Liver (tissue), 9 donors: ENCODE measurements around the gene RB1. TPM values are rescaled to one million over a fixed set of nuclear protein-coding genes. Genes with fewer than 3 reads are reported as not detected.

ENCODE experiments used
- DNase-seq: peaks from one replicate; pipeline ENCODE4 v3.0.0-alpha.2; 2017; ENCODE audit warnings: low spot score
- H3K27ac ChIP-seq, 2 donors: one replicate each; pipeline ENCODE4 v1.7.0; 2013; ENCODE audit warnings: inconsistent platforms in 2 of 2, low read length in 2 of 2, control low read depth in 1 of 2, low read depth in 1 of 2, mild to moderate bottlenecking in 1 of 2
- H3K27me3 ChIP-seq, 4 donors: one replicate each; pipeline versions ENCODE4 v1.6.1 to v1.7.0; 2013; ENCODE audit warnings: low read length in 3 of 4, inconsistent platforms in 1 of 4, mild to moderate bottlenecking in 1 of 4, moderate library complexity in 1 of 4; ENCODE audit not compliant: control insufficient read depth in 4 of 4, insufficient read depth in 4 of 4
- H3K36me3 ChIP-seq, 4 donors: one replicate each; pipeline versions ENCODE4 v1.6.1 to v1.7.0; 2013; ENCODE audit warnings: low read length in 3 of 4, mild to moderate bottlenecking in 3 of 4, low read depth in 1 of 4, moderate library complexity in 1 of 4; ENCODE audit not compliant: control insufficient read depth in 4 of 4, insufficient read depth in 3 of 4
- H3K4me1 ChIP-seq, 4 donors: one replicate each; pipeline versions ENCODE4 v1.6.1 to v1.7.0; 2013; ENCODE audit warnings: low read length in 3 of 4, mild to moderate bottlenecking in 3 of 4, moderate library complexity in 1 of 4; ENCODE audit not compliant: control insufficient read depth in 4 of 4, insufficient read depth in 4 of 4
- H3K4me3 ChIP-seq, 3 donors: one replicate each; pipeline versions ENCODE4 v1.6.1 to v1.7.0; 2013; ENCODE audit warnings: low read length in 3 of 3, control low read depth in 1 of 3, low read depth in 1 of 3, mild to moderate bottlenecking in 1 of 3
- H3K9ac ChIP-seq, 2 donors: one replicate each; pipeline ENCODE4 v1.7.0; 2013; ENCODE audit warnings: low read length in 2 of 2, mild to moderate bottlenecking in 2 of 2, moderate library complexity in 2 of 2, control low read depth in 1 of 2, low read depth in 1 of 2
- H3K9me3 ChIP-seq, 4 donors: one replicate each; pipeline versions ENCODE4 v1.6.1 to v1.7.0; 2013; ENCODE audit warnings: low read length in 3 of 4; ENCODE audit not compliant: control insufficient read depth in 4 of 4
- EGR1 ChIP-seq, 2 donors: IDR thresholded peaks; 2 replicates each; pipeline ENCODE4 v1.6.1; 2016 to 2018; ENCODE audit warnings: antibody characterized with exemption in 2 of 2, low read depth in 2 of 2
- FOXA1 ChIP-seq: IDR thresholded peaks from 2 replicates; pipeline ENCODE4 v1.6.1; 2016; ENCODE audit warnings: antibody characterized with exemption
- FOXA2 ChIP-seq: IDR thresholded peaks from 2 replicates; pipeline ENCODE4 v1.6.1; 2016; ENCODE audit warnings: antibody characterized with exemption
- GABPA ChIP-seq, 2 donors: IDR thresholded peaks in 1 of 2; conservative IDR thresholded peaks in 1 of 2; 2 replicates each; pipeline ENCODE4 v1.6.1; 2016; ENCODE audit warnings: antibody characterized with exemption in 2 of 2, mild to moderate bottlenecking in 1 of 2, moderate library complexity in 1 of 2
- HNF4A ChIP-seq, 2 donors: conservative IDR thresholded peaks; 2 replicates each; pipeline ENCODE4 v1.6.1; 2016; ENCODE audit warnings: antibody characterized with exemption in 2 of 2, mild to moderate bottlenecking in 2 of 2
- HNF4G ChIP-seq: IDR thresholded peaks from 2 replicates; pipeline ENCODE4 v1.6.1; 2016; ENCODE audit warnings: antibody characterized with exemption
- JUND ChIP-seq, 2 donors: IDR thresholded peaks; 2 replicates each; pipeline ENCODE4 v1.6.1; 2016; ENCODE audit warnings: antibody characterized with exemption in 2 of 2
- RAD21 ChIP-seq, 2 donors: IDR thresholded peaks; 2 replicates each; pipeline ENCODE4 v1.6.1; 2016; ENCODE audit warnings: antibody characterized with exemption in 2 of 2, mild to moderate bottlenecking in 2 of 2
- RXRA ChIP-seq, 2 donors: IDR thresholded peaks; 2 replicates each; pipeline ENCODE4 v1.6.1; 2017 to 2018; ENCODE audit warnings: antibody characterized with exemption in 2 of 2, mild to moderate bottlenecking in 1 of 2
- SP1 ChIP-seq: IDR thresholded peaks from 2 replicates; pipeline ENCODE4 v1.6.1; 2018; ENCODE audit warnings: antibody characterized with exemption, mild to moderate bottlenecking
- TAF1 ChIP-seq: conservative IDR thresholded peaks from 2 replicates; pipeline ENCODE4 v1.6.1; 2016; ENCODE audit warnings: antibody characterized with exemption, mild to moderate bottlenecking
- YY1 ChIP-seq: IDR thresholded peaks from 2 replicates; pipeline ENCODE4 v1.6.1; 2016; ENCODE audit warnings: antibody characterized with exemption, mild to moderate bottlenecking
- WGBS: extraction: QIAGEN DNeasy Blood & Tissue Kit; methylation state at CpG from one replicate; pipeline ENCODE4 v1.1.7; 2013; 5-methylcytosine and 5-hydroxymethylcytosine counted together
- polyA plus RNA-seq, 2 donors: library from polyadenylated mRNA; stranded (reverse) in 1 of 2; unstranded in 1 of 2; fragments of 200-250 nt in 1 of 2; fragments of >200 nt in 1 of 2; fragmentation: Nextera tagmentation in 1 of 2; extraction: Ambion mirVana in 1 of 2; gene quantifications; one replicate each; pipeline versions ENCODE4 v1.2.1 to v1.2.3, GENCODE V29; 2013 to 2015
- total RNA-seq, 2 donors: library from RNA; depleted of rRNA; stranded (reverse); fragments of >200 nt; gene quantifications; one replicate each; pipeline ENCODE4 v1.2.3, GENCODE V29; 2014
- TF ChIP-seq, protein P1 (sequence below): fragments of 150-350 bp; IDR thresholded peaks from 2 replicates; pipeline ENCODE4 v1.5.1; 2017; ENCODE audit warnings: improper control_type of control experiment, low read depth, low read length; ENCODE audit not compliant: missing input control
- TF ChIP-seq, protein P2 (sequence below): IDR thresholded peaks from 2 replicates; pipeline ENCODE4 v1.6.1; 2016; ENCODE audit warnings: antibody characterized with exemption, mild to moderate bottlenecking
- TF ChIP-seq, protein P3 (sequence below): IDR thresholded peaks from 2 replicates; pipeline ENCODE4 v1.6.1; 2016; ENCODE audit warnings: antibody characterized with exemption
- TF ChIP-seq, protein P4 (sequence below): IDR thresholded peaks from 2 replicates; pipeline ENCODE4 v1.6.1; 2016; ENCODE audit warnings: antibody characterized with exemption
- TF ChIP-seq, protein P5 (sequence below): IDR thresholded peaks from 2 replicates; pipeline ENCODE4 v1.6.1; 2016; ENCODE audit warnings: antibody characterized with exemption
- donor health status: healthy.
- donor health status: healthy.
- donor health status: healthy.
- donor health status: healthy.
- donor health status: healthy.

Gene RB1
- total and polyA plus RNA-seq, 4 donors = 6.6 to 30.6 (median 8.9) TPM

DNA sequence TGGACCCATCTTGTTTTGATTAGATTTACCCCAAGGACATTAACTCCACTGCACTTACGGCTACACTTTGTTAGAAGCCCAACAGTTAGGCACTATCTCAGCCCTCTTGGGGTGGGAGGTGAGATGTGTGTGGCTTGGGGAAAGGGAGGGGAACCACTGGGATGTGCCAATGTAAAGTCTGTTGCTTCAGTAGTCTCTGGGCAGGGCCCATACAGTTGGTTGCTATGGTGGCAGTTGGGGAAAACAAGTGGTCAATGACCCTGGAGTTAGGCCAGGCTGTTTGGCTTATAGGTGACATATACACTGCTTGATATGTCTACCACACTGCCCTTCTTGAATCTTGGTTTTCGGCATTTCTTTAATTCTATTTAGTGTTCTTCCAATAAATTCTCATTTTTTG lies 8.9 kb upstream of the RB1 start:
- Histone ChIP-seq H3K4me3 (no peak overlapping the region), H3K36me3 (no peaks in the 10 kb centered on the region), H3K27me3 (no peaks in the 10 kb centered on the region), H3K4me1 (peaks cover 2 to 16% (median 13%) of the 10 kb centered on the region in 4 donors), H3K27ac (no peak overlapping the region), H3K9ac (no peak overlapping the region), H3K9me3 (no peaks in the 10 kb centered on the region)
- no peak for TF ChIP-seq SP1
- no peak for TF ChIP-seq RAD21 (IDR thresholded peaks at IDR 0.05)
- no peak for TF ChIP-seq HNF4G
- TF ChIP-seq, protein P1, sequence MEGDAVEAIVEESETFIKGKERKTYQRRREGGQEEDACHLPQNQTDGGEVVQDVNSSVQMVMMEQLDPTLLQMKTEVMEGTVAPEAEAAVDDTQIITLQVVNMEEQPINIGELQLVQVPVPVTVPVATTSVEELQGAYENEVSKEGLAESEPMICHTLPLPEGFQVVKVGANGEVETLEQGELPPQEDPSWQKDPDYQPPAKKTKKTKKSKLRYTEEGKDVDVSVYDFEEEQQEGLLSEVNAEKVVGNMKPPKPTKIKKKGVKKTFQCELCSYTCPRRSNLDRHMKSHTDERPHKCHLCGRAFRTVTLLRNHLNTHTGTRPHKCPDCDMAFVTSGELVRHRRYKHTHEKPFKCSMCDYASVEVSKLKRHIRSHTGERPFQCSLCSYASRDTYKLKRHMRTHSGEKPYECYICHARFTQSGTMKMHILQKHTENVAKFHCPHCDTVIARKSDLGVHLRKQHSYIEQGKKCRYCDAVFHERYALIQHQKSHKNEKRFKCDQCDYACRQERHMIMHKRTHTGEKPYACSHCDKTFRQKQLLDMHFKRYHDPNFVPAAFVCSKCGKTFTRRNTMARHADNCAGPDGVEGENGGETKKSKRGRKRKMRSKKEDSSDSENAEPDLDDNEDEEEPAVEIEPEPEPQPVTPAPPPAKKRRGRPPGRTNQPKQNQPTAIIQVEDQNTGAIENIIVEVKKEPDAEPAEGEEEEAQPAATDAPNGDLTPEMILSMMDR = no peak
- no peak for TF ChIP-seq RXRA (IDR thresholded peaks at IDR 0.05)
- no peak for TF ChIP-seq EGR1 (IDR thresholded peaks at IDR 0.05; ENCODE audit: low read depth in 2 of 2)
- no peak for DNase-seq
- WGBS = 97% methylated on average over 2 of the region's 2 CpGs

DNA sequence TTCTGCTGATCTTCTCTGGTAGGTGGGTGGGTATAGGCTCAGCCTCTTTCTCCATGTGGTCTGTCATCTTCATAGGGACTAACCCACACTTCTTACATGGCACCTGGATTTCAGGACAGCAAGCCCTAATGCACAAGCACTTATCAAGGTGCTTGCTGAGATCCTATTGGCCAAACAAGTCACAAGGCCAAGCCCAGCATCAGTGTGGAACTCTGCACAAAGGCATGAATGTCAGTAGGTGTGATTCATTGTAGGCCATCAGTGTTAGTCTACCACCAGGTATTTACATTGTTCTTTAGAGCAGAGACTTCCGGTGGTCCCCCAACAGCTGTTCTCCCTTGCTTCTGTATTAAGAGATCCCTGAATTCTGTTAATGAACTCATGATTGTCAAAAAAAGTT lies 8.3 kb upstream of the RB1 start:
- Histone ChIP-seq H3K4me3 (no peak overlapping the region), H3K27me3 (no peaks in the 10 kb centered on the region), H3K36me3 (no peaks in the 10 kb centered on the region), H3K27ac (no peak overlapping the region), H3K9ac (no peak overlapping the region), H3K9me3 (no peaks in the 10 kb centered on the region), H3K4me1 (peaks cover 2 to 16% (median 13%) of the 10 kb centered on the region in 4 donors)
- WGBS = 100% methylated on average over 1 of the region's 1 CpG
- TF ChIP-seq HNF4G = no peak
- TF ChIP-seq YY1 = no peak
- no peak for TF ChIP-seq GABPA (IDR thresholded peaks at IDR 0.05 in 1 of 2, conservative IDR thresholded peaks at IDR 0.05 in 1 of 2)
- TF ChIP-seq, protein P1 = no peak
- TF ChIP-seq, protein P2, sequence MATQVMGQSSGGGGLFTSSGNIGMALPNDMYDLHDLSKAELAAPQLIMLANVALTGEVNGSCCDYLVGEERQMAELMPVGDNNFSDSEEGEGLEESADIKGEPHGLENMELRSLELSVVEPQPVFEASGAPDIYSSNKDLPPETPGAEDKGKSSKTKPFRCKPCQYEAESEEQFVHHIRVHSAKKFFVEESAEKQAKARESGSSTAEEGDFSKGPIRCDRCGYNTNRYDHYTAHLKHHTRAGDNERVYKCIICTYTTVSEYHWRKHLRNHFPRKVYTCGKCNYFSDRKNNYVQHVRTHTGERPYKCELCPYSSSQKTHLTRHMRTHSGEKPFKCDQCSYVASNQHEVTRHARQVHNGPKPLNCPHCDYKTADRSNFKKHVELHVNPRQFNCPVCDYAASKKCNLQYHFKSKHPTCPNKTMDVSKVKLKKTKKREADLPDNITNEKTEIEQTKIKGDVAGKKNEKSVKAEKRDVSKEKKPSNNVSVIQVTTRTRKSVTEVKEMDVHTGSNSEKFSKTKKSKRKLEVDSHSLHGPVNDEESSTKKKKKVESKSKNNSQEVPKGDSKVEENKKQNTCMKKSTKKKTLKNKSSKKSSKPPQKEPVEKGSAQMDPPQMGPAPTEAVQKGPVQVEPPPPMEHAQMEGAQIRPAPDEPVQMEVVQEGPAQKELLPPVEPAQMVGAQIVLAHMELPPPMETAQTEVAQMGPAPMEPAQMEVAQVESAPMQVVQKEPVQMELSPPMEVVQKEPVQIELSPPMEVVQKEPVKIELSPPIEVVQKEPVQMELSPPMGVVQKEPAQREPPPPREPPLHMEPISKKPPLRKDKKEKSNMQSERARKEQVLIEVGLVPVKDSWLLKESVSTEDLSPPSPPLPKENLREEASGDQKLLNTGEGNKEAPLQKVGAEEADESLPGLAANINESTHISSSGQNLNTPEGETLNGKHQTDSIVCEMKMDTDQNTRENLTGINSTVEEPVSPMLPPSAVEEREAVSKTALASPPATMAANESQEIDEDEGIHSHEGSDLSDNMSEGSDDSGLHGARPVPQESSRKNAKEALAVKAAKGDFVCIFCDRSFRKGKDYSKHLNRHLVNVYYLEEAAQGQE = no peak
- TF ChIP-seq FOXA1 = no peak
- no peak for TF ChIP-seq TAF1
- TF ChIP-seq RAD21 (IDR thresholded peaks at IDR 0.05) = no peak
- no peak for TF ChIP-seq RXRA (IDR thresholded peaks at IDR 0.05)
- no peak for TF ChIP-seq JUND (IDR thresholded peaks at IDR 0.05)
- TF ChIP-seq FOXA2 = no peak
- TF ChIP-seq EGR1 (IDR thresholded peaks at IDR 0.05; ENCODE audit: low read depth in 2 of 2) = no peak
- TF ChIP-seq, protein P3, sequence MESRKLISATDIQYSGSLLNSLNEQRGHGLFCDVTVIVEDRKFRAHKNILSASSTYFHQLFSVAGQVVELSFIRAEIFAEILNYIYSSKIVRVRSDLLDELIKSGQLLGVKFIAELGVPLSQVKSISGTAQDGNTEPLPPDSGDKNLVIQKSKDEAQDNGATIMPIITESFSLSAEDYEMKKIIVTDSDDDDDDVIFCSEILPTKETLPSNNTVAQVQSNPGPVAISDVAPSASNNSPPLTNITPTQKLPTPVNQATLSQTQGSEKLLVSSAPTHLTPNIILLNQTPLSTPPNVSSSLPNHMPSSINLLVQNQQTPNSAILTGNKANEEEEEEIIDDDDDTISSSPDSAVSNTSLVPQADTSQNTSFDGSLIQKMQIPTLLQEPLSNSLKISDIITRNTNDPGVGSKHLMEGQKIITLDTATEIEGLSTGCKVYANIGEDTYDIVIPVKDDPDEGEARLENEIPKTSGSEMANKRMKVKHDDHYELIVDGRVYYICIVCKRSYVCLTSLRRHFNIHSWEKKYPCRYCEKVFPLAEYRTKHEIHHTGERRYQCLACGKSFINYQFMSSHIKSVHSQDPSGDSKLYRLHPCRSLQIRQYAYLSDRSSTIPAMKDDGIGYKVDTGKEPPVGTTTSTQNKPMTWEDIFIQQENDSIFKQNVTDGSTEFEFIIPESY = no peak
- TF ChIP-seq HNF4A (conservative IDR thresholded peaks at IDR 0.05) = no peak
- TF ChIP-seq, protein P4, sequence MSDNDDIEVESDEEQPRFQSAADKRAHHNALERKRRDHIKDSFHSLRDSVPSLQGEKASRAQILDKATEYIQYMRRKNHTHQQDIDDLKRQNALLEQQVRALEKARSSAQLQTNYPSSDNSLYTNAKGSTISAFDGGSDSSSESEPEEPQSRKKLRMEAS = no peak
- TF ChIP-seq, protein P5, sequence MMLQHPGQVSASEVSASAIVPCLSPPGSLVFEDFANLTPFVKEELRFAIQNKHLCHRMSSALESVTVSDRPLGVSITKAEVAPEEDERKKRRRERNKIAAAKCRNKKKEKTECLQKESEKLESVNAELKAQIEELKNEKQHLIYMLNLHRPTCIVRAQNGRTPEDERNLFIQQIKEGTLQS = no peak
- TF ChIP-seq SP1 = no peak
- DNase-seq = no peak
